GM18499 (cell line): Measurements from ENCODE around the gene PRKCSH.
"Not testable (repeated sequence)": the region's sequence is repeated elsewhere in the genome, so short reads cannot be mapped to it uniquely, and the experiment has no call there.

Experiments used
- ATAC-seq: cut with Tn5 transposase; IDR thresholded peaks from one replicate; pipeline ENCODE4 v1.9.1; 2021; ENCODE audit warnings: moderate number of reproducible peaks; ENCODE audit not compliant: insufficient read depth, unreplicated experiment

Gene PRKCSH

GRCh38 chr19:11435057-11435832 lies at the start of gene PRKCSH, which contains the start of gene ODAD3:
Gene PRKCSH, plus strand, starts transcription at chr19:11435635. Its CDS starts 483 bp downstream, at chr19:11436118.
Gene ODAD3, minus strand, starts transcription at chr19:11435121. Its CDS starts 105 bp downstream, at chr19:11435016.
- ATAC-seq: peak; percentile 79

- ATAC-seq: no peak
These were observed 48.0 kb upstream of the PRKCSH start for GRCh38 chr19:11387162-11388034.

- ATAC-seq: no peak
These were observed 45.1 kb upstream of the PRKCSH start for GRCh38 chr19:11390359-11390758.

- no peak for ATAC-seq
These were observed 44.3 kb upstream of the PRKCSH start for GRCh38 chr19:11390933-11391680.

GRCh38 chr19:11397089-11397610 lies 38.3 kb upstream of the PRKCSH start:
- ATAC-seq: no peak

- no peak for ATAC-seq
These were observed 35.8 kb upstream of the PRKCSH start for GRCh38 chr19:11399667-11400066.

- ATAC-seq: no peak
These were observed 34.6 kb upstream of the PRKCSH start for GRCh38 chr19:11400798-11401197.

GRCh38 chr19:11401808-11402543 lies 33.5 kb upstream of the PRKCSH start:
- no peak for ATAC-seq

- no peak for ATAC-seq
These were observed 30.7 kb upstream of the PRKCSH start for GRCh38 chr19:11404588-11405222.

GRCh38 chr19:11405846-11406643 lies 29.4 kb upstream of the PRKCSH start:
- no peak for ATAC-seq

GRCh38 chr19:11406703-11407236 lies 28.7 kb upstream of the PRKCSH start:
- not testable (repeated sequence) for ATAC-seq

GRCh38 chr19:11408591-11408990 lies 26.8 kb upstream of the PRKCSH start:
- no peak for ATAC-seq

GRCh38 chr19:11410682-11411081 lies 24.8 kb upstream of the PRKCSH start:
- no peak for ATAC-seq

GRCh38 chr19:11414544-11414943 lies 20.9 kb upstream of the PRKCSH start:
- ATAC-seq: no peak

GRCh38 chr19:11416346-11417052 lies 18.9 kb upstream of the PRKCSH start:
- no peak for ATAC-seq

- ATAC-seq: no peak
These were observed 17.3 kb upstream of the PRKCSH start for GRCh38 chr19:11418094-11418548.
